Pancreas (tissue), 10 donors: ENCODE data around the gene SNX9. TPM values are rescaled to one million over a fixed set of nuclear protein-coding genes. Genes with fewer than 3 reads are reported as not detected.
"Not testable (repeated sequence)": the region's sequence is repeated elsewhere in the genome, so short reads cannot be mapped to it uniquely, and the experiment has no call there.

Experiments used
- ATAC-seq, 4 donors: fragments of 200-7000 bp; cut with Tn5 transposase; one replicate each; pipeline versions ENCODE4 v1.8.0 to v1.9.1; 2020; ENCODE audit warnings: mild to moderate bottlenecking in 4 of 4, moderate library complexity in 4 of 4
- DNase-seq, 6 donors: peaks; one replicate each; pipeline ENCODE4 v3.0.0-alpha.2; 2020
- FAIRE-seq: peaks from 2 replicates; lab custom pipeline; 2012; peaks lifted over from hg19 to GRCh38; lab: Jason Lieb, UNC
- H3K27ac ChIP-seq, 4 donors: fragments of 200-600 bp; sonication (generic); 1 replicate in 3 of 4; 2 replicates in 1 of 4; pipeline versions ENCODE4 v1.5.0 to v1.8.0; 2020
- H3K27me3 ChIP-seq, 4 donors: fragments of 200-600 bp; one replicate each; pipeline ENCODE4 v1.8.0; 2021
- H3K36me3 ChIP-seq, 3 donors: fragments of 200-600 bp; sonication (generic) in 1 of 3; one replicate each; pipeline versions ENCODE4 v1.5.0 to v1.8.0; 2020 to 2021
- H3K4me1 ChIP-seq, 3 donors: fragments of 200-600 bp; one replicate each; pipeline ENCODE4 v1.8.0; 2021
- H3K4me3 ChIP-seq, 4 donors: fragments of 200-600 bp; sonication (generic) in 2 of 4; one replicate each; pipeline versions ENCODE4 v1.5.0 to v1.8.0; 2020 to 2021
- H3K9me3 ChIP-seq, 4 donors: fragments of 200-600 bp; one replicate each; pipeline ENCODE4 v1.8.0; 2021
- CTCF ChIP-seq, 4 donors: fragments of 200-600 bp; sonication (generic) in 3 of 4; IDR thresholded peaks; one replicate each; pipeline versions ENCODE4 v1.5.0 to v1.8.0; 2021; ENCODE audit warnings: antibody characterized with exemption in 4 of 4
- WGBS, 2 donors: extraction: QIAGEN DNeasy Blood & Tissue Kit; methylation state at CpG; one replicate each; pipeline ENCODE4 v1.1.7; 2013; 5-methylcytosine and 5-hydroxymethylcytosine counted together
- intact Hi-C, 3 donors: fragments of 100-400 bp; cut with DNase I; formaldehyde crosslinking; loops; one replicate each; pipeline versions ENCODE4 v1.11.1 to v1.14.2; 2022
- polyA plus RNA-seq, 2 donors: library from polyadenylated mRNA; stranded (reverse); fragments of 200-250 nt; gene quantifications; one replicate each; pipeline ENCODE4 v1.2.3, GENCODE V29; 2013
- total RNA-seq, 6 donors: library from RNA; stranded (reverse); fragmentation: NEBNext Ultra II Directional in 4 of 6; extraction: Animal tissue kit (Norgen Biotek cat#: 25700) in 4 of 6; gene quantifications; one replicate each; pipeline versions ENCODE4 v1.2.1 to v1.2.4, GENCODE V29; 2021 to 2023
- donor health status: healthy with polysubstance abuse.
- donor health status: DM: no; HTN: no; CAD: no; lungs with moderate emphysema.
- donor health status: DM: no; HTN: no; CAD: no.
- donor health status: control.
- donor health status: control.
- donor health status: Bipolar disorder and iron deficiency.
- donor health status: DM: yes; HTN: yes; CAD: no.
- donor health status: DM: no; HTN: no; CAD: no.
- donor health status: DM: no; HTN: no; CAD: no.
- donor health status: DM: yes; HTN: yes; CAD: no.

The SNX9 gene
- total and polyA plus RNA-seq, 8 donors: 14.2 to 27.4 (median 16.2) TPM

GRCh38 chr6:157929765-157930319 is 106.8 kb downstream of the SNX9 start:
- Histone ChIP-seq H3K36me3 (peaks cover 0 to 70% (median 8%) of the 10 kb centered on the region in 3 donors), H3K4me1 (no peaks in the 10 kb centered on the region), H3K27ac (no peak overlapping the region), H3K9me3 (no peaks in the 10 kb centered on the region), H3K4me3 (no peak overlapping the region), H3K27me3 (no peaks in the 10 kb centered on the region)
- FAIRE-seq (no peak), DNase-seq (no peak), ATAC-seq (no peak)
- no peak for TF ChIP-seq CTCF (IDR thresholded peaks at IDR 0.05)
- WGBS, 2 donors: 71 to 74% methylated on average over 3 of the region's 3 CpGs
- intact Hi-C loops: no loop called here

GRCh38 chr6:157935786-157936185 is 112.7 kb downstream of the SNX9 start:
- H3K36me3 ChIP-seq: peaks cover 0 to 69% (median 21%) of the 10 kb centered on the region in 3 donors

GRCh38 chr6:157937318-157937717 is 114.3 kb downstream of the SNX9 start:
- ATAC-seq (no peak), FAIRE-seq (no peak), DNase-seq (no peak)
- Histone ChIP-seq H3K36me3 (peaks cover 0 to 72% (median 21%) of the 10 kb centered on the region in 3 donors), H3K4me1 (peaks cover 0 to 4% (median 0%) of the 10 kb centered on the region in 3 donors), H3K4me3 (no peak overlapping the region), H3K9me3 (no peaks in the 10 kb centered on the region), H3K27me3 (no peaks in the 10 kb centered on the region), H3K27ac (no peak overlapping the region)
- 83 to 86% methylated on average over 3 of the region's 3 CpGs for WGBS, 2 donors
- intact Hi-C loops: no loop called here
- TF ChIP-seq CTCF (IDR thresholded peaks at IDR 0.05): no peak

More at GRCh38 chr6:157935786-157936185, 112.7 kb downstream of the SNX9 start:
- H3K9me3 ChIP-seq: no peaks in the 10 kb centered on the region
- intact Hi-C loops: no loop called here
- FAIRE-seq (no peak), ATAC-seq (no peak), DNase-seq (no peak)
- no peak overlapping the region for H3K27ac ChIP-seq
- 60 to 71% methylated on average over 2 of the region's 2 CpGs for WGBS, 2 donors
- peaks cover 0 to 4% (median 0%) of the 10 kb centered on the region in 3 donors for H3K4me1 ChIP-seq
- H3K4me3 ChIP-seq: no peak overlapping the region
- no peaks in the 10 kb centered on the region for H3K27me3 ChIP-seq
- no peak for TF ChIP-seq CTCF (IDR thresholded peaks at IDR 0.05)

GRCh38 chr6:157937916-157938315 is 114.9 kb downstream of the SNX9 start:
- ATAC-seq: no peak
- Histone ChIP-seq H3K4me1 (peaks cover 0 to 4% (median 0%) of the 10 kb centered on the region in 3 donors), H3K36me3 (peaks cover 0 to 71% (median 21%) of the 10 kb centered on the region in 3 donors), H3K4me3 (no peak overlapping the region), H3K9me3 (no peaks in the 10 kb centered on the region), H3K27me3 (no peaks in the 10 kb centered on the region), H3K27ac (no peak overlapping the region)
- no peak for TF ChIP-seq CTCF (IDR thresholded peaks at IDR 0.05)
- 96 to 97% methylated on average over 6 of the region's 6 CpGs for WGBS, 2 donors
- intact Hi-C loops: no loop called here
- no peak for FAIRE-seq
- DNase-seq: no peak

- DNase-seq, H3K4me3 ChIP-seq, H3K27me3 ChIP-seq, H3K9me3 ChIP-seq, H3K4me1 ChIP-seq, FAIRE-seq, intact Hi-C loops: not testable (repeated sequence)
- peaks cover 0 to 74% (median 16%) of the 10 kb centered on the region in 3 donors for H3K36me3 ChIP-seq
- 79 to 83% methylated on average over 12 of the region's 12 CpGs for WGBS, 2 donors
- peak; percentile 31 to 78 (median 65) for ATAC-seq
- H3K27ac ChIP-seq: peak overlapping the region in 2 of 4 donors; percentile 8 to 57
Measured at GRCh38 chr6:157940375-157941036, 117.5 kb downstream of the SNX9 start.
